ENCODE measurements around the gene RADIL.

The RADIL gene

DNA sequence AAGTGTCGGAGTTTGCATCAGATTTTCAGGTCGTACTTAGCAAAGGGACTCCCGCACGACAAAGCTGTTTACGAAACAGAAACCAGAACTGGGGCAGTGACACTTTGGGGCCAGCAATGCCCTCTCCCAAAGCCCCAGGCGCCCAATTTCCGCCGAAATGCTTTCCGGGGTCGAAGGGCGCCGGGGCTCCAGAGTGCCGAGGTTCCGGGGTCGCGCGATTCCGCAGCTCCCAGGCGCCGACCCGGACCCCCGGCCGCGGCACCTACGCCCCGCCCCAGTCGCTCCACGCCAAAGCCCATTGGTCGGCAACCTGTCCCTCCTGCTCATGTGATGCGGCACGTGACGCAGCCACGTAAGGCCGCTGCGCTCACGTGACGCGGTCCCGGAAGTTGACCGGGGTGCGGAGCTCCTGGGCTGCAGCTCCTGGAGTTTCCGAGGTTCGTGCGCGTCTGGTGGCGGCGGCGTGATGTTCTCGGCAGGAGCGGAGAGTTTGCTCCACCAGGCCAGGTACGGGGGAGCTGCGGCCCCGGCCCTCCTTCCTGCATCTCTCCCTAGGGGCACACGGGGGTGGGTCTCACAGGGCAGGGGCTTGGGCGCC is 108.2 kb downstream of the RADIL start, which contains the start of gene AP5Z1:
Gene AP5Z1 (plus strand): TSS at position 374 of the 598 bp plus-strand sequence. CDS start 93 bp downstream, at position 467.
- DNase-seq (ENCODE audit: low read depth), result peak; percentile 90

DNA sequence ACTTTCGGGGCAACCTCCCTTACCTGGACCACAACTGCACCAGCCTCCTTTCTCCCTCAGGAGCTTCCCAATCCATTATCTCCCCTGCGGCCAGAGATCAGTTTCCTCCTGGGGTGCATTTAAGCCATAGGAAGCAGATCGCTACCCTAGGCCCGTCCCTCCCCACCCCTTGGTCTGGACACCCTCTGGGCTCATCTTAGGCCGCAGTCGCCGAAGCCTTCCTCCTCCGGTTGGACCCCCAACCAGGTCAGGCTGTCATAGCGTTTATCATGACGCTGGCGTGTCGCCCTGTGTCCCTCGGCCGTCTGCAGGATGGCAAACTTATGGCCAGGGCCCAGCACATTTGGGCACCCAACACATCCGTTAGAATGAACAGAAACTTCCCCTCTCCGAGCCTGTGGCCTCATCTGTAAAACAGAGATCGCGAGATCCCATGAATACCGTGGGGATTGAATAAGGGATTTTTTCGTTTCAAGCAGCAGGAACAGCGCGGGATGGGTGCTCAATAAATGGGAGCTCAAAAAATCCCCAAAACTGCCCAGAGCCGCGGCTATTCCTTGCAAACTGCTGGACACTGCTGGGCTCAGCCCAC is 108.8 kb downstream of the RADIL start:
- no peak for DNase-seq (ENCODE audit: low read depth)

DNA sequence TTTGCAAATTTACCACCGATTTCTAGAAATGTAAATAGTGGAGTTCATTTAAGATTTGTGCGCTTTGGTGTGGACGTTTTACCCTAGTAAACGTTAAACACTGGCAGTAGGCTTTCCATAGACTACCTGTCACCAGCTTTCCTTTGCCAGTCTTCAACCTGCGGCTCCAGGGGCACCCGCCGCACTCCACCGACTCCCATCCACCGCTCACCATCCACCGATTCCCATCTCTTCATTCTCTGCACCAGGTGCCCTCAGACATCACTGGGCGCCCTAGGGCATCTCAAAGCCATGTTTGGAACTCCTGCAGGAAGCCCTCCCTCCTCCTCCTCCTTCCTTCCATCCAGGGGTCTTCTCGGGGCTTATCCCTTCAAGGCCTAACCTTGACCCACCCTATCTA is 109.5 kb downstream of the RADIL start:
- no peak for DNase-seq (ENCODE audit: low read depth)

DNA sequence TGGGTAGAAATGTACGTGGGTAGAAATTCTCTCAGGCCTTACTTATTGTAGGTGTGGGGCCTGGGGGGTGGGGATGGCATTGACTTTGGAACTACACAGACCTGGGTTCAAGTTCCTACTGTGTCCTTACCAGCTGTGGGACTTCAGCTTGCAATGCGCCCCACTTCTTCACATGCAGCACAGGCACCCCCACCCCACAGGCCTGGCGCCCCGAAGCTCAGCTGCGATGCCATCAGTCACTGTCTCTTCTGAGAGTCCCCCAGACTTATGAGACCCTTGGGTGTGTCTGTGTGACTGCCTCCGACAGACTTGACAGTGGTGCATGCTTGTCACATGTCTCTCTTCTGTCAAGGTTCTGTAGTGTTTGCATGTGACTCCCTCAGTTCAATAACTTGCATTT is 111.2 kb downstream of the RADIL start:
- no peak for DNase-seq (ENCODE audit: low read depth)

DNA sequence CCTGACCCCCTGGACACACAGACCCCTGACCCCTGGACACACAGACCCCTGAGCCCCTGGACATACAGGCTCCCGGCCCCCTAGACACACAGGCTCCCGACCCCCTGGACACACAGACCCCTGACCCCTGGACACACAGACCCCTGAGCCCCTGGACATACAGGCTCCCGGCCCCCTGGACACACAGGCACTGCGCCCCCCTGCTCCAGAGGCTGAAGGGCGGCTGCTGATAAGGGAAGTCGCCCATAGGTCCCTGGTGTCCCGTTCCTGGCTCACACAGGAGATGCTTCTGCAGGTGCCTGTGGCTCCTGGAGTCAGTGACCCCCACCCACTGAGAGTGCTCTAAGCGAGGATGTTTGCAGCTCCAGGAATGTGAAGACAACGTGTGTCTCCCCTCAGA is 111.8 kb downstream of the RADIL start:
- no peak for DNase-seq (ENCODE audit: low read depth)

GRCh38 chr7:4770886-4771285 is 112.6 kb downstream of the RADIL start:
- no peak for DNase-seq (ENCODE audit: low read depth)

- no peak for DNase-seq (ENCODE audit: low read depth)
These were observed 113.8 kb downstream of the RADIL start for GRCh38 chr7:4769761-4770160.

DNA sequence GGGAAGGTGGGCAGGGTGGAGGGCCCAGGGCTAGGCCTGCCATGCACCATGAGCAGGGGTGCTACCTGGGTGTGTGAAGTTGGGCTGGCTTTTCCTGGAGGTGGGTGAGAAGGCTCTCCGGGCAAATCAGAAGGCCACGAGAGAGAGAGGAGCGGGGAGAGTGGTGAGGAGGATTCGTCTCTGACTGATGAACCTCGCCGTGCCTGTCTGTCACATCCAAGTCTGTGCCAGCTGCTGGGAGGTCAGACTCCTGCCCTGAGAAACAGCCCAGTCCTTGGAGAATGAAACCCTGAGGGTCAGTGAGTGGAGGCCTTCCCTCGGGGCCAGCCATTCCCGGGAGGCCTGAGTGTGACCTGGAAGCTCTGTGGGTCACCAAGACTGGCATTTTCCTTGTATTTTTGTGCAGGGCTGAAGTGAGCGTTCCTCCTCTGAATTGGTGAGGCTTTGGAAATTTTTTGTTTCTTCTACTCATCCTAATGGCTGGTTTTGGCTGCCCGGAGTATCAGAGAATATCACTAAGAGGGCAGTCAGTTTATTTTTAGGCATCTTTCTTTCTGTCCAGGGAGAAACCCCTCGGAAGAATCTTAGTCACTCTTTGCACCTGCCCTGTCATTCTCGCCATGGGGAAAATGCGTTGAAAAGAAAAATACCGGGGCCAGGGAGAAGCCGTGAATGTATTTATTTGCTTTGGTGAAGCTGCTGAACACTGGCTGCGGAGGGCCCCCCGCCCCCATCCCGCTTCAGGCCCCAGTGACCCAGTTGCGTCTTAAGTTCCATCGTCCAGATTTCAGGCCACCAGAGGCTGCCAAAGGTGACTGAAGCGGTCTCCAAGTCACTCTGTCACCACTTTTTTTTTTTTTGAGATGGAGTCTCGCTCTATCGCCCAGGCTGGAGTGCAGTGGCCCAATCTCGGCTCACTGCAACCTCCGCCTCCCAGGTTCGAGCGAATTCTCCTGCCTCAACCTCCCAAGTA is 114.6 kb downstream of the RADIL start:
- no peak for DNase-seq (ENCODE audit: low read depth)

GRCh38 chr7:4766666-4767519 is 116.6 kb downstream of the RADIL start:
- no peak for DNase-seq (ENCODE audit: low read depth)

GRCh38 chr7:4765776-4766490 is 117.6 kb downstream of the RADIL start:
- DNase-seq (ENCODE audit: low read depth), result no peak

DNA sequence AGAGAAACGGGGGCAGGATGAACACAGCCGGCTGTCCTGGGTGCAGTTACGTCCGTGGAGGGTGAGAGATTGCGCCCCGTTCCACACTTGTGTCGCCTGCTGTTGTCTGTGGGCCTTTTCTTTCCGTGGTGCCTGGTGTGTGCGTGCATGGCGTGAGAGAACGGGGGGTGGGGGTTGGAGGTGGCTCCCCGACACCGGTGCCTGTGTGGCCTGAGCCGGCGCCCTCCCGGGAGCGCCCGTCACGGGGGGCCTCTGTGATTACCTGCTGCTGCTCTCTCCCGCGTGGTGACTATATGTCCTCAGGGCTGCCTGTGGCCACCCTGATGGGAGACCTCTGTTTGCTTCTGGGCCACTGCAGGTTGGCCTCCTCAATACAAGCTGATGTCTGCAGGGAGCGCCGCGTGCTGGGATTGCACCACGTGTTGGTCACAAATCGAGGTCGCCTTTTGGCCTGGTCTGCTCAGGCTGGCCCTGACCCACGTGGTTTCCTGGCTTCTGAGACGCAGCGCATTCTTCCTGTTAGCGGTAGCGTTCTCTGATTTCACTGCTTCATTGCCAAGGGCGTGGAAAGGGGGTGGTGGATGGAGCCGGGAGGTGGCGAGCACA is 119.0 kb downstream of the RADIL start:
- no peak for DNase-seq (ENCODE audit: low read depth)

DNA sequence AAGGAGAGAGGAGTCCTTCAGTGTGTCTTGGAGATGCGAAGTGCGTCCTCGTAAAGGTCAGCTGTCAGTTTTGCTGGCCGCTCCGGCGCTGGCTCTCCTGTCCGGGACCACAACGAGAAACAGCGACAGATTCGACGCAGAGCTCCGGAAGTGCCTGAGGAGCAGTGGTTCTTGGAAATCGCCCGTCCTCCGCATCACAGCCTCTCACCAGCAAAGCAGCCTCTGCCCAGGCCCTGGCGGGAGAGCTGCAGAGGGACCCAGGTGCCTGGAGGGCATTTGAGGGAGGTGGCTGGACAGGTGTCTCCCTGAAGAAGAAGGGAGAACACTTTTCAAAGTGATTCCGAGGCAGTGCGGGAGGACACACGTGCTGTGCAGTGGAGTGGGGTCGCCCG is 119.7 kb downstream of the RADIL start:
- DNase-seq (ENCODE audit: low read depth), result no peak

DNA sequence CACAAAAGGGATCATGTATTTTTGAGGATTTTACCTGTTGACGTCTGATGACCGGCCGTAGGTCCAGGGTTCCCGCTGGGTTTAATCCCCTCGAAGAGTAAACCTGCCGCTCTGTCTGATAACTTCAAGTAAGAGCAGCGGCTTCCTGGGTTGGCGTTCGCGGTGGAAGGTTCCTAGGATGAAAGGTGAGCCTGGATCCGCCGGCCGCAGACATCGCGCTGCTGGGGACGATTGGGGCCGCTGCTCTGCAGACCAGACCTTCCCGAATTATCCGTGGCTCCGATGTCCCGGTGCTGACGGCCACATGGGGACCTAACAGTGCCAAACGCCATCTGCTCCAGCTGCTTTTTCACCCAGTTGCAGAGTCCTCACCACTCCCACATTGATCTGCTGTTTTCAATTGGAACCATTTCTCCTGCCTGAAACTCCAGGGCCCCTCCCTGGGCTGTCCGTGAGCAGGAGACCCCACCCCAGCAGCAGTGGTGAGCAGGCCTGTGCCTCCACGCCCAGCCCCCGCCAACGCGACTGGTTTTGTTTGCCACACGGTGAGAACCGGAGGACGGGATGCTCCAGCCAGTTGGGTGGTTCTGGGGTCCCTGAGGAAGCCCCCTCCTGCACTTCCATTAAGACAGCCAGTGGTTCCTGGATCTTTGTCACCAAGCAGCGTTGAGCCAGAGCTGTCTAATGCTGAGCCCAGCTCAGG is 120.3 kb downstream of the RADIL start:
- DNase-seq (ENCODE audit: low read depth), result no peak

- DNase-seq (ENCODE audit: low read depth), result no peak
These were observed 121.1 kb downstream of the RADIL start for GRCh38 chr7:4762121-4763055.

DNA sequence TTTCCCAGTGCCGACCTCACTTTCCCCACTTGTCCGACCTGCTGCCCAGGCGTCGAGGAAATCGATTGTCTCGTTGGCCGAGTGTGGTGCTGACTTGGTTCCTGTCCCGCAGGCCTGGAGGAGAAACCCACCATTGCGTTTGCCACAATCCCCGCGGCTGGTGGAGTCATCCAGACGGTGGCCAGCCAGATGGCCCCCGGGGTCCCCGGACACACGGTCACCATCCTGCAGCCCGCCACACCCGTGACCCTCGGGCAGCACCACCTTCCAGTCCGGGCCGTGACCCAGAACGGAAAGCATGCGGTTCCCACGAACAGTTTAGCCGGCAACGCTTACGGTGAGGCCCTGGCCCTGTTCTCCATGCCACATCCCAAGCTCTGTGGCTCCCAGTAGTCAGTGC is 122.6 kb downstream of the RADIL start:
- DNase-seq (ENCODE audit: low read depth), result no peak

DNA sequence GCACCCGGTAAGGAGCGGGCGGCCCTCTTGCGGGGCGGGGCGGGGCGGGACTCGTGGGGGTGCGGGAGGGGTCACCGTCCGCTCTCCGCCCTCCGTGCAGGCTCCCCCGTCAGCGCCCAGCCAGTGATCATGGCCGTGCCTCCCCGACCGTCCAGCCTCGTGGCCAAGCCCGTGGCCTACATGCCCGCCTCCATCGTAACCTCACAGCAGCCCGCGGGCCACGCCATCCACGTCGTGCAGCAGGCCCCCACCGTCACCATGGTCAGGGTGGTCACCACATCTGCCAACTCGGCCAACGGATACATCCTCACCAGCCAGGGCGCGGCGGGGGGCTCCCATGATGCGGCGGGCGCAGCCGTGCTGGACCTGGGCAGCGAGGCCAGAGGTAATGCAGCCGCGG is 124.3 kb downstream of the RADIL start:
- no peak for DNase-seq (ENCODE audit: low read depth)

GRCh38 chr7:4758791-4759190 is 124.7 kb downstream of the RADIL start:
- no peak for DNase-seq (ENCODE audit: low read depth)

- DNase-seq (ENCODE audit: low read depth), result no peak
These were observed 125.4 kb downstream of the RADIL start for GRCh38 chr7:4758111-4758510.

GRCh38 chr7:4755045-4755444 is 128.5 kb downstream of the RADIL start:
- DNase-seq (ENCODE audit: low read depth), result no peak

Data from stimulated activated CD8-positive, alpha-beta memory T cell treated with anti-CD3 and anti-CD28 coated beads, Interleukin-12 subunit alpha, Interleukin-12 subunit beta, amount 100 ng/mL, for 1 hour (primary cell).